H4 (cell line): Measurements from ENCODE around the gene CCDC195. TPM values are rescaled to one million over a fixed set of nuclear protein-coding genes. Genes with fewer than 3 reads are reported as not detected.
"Not testable (repeated sequence)": the region's sequence is repeated elsewhere in the genome, so short reads cannot be mapped to it uniquely, and the experiment has no call there.

Experiments
- DNase-seq: peaks from one replicate; pipeline ENCODE4 v3.0.0-alpha.2; 2015; ENCODE audit warnings: low spot score
- total RNA-seq: library from RNA; depleted of rRNA; stranded (reverse); fragments of >200 nt; shearing (Covaris generic); gene quantifications from 2 replicates; pipeline ENCODE4 v1.2.3, GENCODE V29; 2014; rRNA removed

The CCDC195 gene
- total RNA-seq, 1 experiment from 2014 or later, result not detected

- no peak for DNase-seq
Observed at GRCh38 chr2:224690868-224691267, 25.3 kb downstream of the CCDC195 start.

GRCh38 chr2:224689539-224689938, 26.6 kb downstream of the CCDC195 start:
- no peak for DNase-seq

GRCh38 chr2:224688997-224689396, 27.2 kb downstream of the CCDC195 start:
- no peak for DNase-seq

DNA sequence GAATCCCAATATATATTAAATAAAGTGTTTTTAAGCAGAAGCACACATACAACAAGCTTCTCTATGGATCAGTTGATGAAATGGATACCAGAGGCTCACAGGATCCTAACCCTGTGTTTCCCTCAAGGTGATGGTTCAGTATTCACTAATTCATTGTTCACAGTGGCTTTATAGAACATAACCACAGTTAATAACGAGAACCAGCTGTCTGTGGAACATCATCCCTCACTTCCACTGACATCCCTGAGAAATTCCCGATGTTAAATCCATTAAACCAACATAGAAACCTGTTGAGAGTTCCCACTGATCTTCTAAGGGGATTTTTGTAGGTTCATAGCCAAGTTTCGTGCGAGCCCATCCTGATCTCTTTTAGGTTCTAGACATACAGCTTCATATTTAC, 29.0 kb downstream of the CCDC195 start:
- DNase-seq, result no peak

DNA sequence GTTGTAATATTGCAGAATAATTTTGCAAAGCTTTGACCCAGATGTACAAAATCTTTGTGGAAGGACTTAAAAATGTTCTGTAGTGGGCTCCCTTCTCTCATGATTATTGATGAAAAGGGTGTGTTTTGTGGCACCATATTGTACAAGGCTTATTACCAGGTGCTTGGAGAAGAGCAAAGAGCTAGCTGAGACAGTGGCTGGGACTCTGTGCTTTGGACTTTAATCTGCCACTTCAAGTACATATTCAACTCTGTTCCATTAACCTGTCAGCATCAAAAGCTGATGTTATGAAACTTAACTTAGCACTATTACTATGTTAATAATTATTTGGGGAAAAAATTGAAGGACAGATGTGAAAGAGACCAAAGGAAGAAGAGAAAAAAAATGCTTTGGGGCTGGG, 31.0 kb downstream of the CCDC195 start:
- DNase-seq, result no peak

DNA sequence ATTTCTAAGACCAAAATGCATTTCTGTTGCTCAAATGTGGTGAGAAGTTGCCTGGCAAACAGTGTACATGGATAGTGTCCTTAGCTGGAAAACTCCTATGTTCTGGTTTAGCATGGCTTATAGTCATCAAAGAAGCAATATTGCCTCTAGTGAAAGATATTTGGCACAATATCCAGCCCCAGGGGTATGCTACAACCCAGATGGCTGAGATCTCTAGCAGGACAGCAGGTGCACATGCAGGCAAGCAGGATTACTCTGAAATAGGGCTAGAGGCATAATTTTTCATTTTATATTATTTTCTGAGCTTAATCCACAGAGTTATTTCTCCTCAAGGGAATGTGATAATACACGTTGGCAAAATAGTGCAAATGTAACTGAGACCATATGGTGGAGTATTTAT, 34.0 kb downstream of the CCDC195 start:
- DNase-seq, result no peak

DNA sequence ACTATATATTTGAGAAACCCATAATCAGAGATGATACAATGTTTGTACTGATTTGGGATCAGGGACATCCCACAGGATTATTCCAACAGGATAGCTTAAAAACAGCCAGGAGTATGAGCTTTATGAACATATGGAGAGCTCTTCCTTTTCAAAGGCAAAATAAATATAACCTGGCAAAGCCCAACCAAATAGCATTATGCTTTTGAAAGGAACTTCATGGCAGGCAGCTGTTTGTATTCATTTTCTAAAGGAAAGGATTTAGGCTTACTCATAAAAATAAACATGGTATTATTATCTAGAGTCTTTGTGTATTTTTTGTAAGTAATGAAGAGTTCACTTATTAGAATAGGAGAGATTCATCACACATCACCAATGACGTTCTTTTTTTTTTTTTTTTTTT, 44.4 kb downstream of the CCDC195 start:
- no peak for DNase-seq

- no peak for DNase-seq
Observed at GRCh38 chr2:224670203-224670602, 46.0 kb downstream of the CCDC195 start.

GRCh38 chr2:224669449-224669848, 46.7 kb downstream of the CCDC195 start:
- no peak for DNase-seq

DNA sequence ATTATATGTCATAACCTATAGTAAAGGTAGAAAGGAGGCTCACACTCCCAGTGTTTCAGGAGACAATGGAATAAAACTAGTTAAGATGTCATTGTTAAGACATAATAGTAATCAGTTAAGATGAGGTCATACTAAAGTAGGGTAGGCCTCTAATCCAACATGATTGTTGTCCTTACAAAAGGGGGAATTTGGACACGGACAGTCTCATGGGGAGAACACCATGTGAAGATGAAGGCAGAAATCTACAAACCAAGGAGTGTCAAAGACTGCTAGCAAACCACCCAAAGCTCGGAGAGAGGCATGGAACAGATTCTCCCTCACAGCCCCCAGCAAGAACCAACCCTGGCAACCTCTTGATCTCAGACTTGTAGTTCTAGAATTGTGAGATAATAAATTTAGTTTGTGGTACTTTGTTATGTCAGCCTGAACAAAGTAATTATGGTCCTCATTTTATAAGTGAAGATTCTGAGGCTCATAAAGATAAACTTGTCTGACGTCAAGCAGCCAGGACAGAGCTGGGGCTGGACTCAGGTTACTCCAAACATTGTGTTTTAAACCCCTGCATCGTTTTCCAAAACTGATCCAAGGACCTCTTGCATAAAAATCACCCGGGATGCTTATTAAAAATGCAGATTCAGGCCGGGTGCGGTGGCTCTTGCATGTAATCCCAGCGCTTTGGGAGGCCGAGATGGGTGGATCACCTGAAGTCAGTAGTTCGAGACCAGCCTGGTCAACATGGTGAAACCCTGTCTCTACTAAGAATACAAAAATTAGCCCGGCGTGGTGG, 47.8 kb downstream of the CCDC195 start:
- DNase-seq, result no peak

- no peak for DNase-seq
Observed at GRCh38 chr2:224666951-224667553, 49.1 kb downstream of the CCDC195 start.

- DNase-seq, result not testable (repeated sequence)
Observed at GRCh38 chr2:224663322-224663721, 52.8 kb downstream of the CCDC195 start.

- DNase-seq, result not testable (repeated sequence)
Observed at GRCh38 chr2:224661708-224662107, 54.5 kb downstream of the CCDC195 start.

GRCh38 chr2:224659714-224660113, 56.5 kb downstream of the CCDC195 start:
- DNase-seq, result no peak

GRCh38 chr2:224658780-224659405, 57.3 kb downstream of the CCDC195 start:
- DNase-seq, result no peak

- no peak for DNase-seq
Observed at GRCh38 chr2:224657349-224657748, 58.8 kb downstream of the CCDC195 start.

GRCh38 chr2:224655006-224655537, 61.1 kb downstream of the CCDC195 start:
- no peak for DNase-seq

Other genes starting within 250 kb of the CCDC195 start
- gene CUL3, start 131.0 kb downstream of the CCDC195 start, total RNA-seq, result 76.7 and 84.4 TPM in 2 replicates